ENCODE data around the gene CHODL.

DNA sequence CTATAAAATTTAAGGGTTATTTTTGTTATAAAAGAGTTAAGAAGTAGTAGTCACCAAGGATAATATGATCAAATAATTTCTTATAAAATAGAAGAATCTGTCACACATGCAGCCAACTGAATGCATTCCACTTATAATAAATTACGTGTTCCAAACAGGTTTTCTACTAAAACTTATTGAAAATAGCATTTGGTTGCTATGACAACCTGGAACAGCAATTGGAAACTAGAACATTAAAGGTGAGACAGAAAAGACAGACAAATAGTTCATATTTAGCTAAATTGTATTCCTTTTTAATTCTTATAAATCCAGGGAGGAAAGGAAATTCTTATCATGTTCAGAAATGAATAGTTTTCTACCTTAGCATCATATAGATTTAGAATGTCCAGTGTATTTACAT is 9.1 kb upstream of the CHODL start:
- TF ChIP-seq CTCF (IDR thresholded peaks at IDR 0.05 in 4 of 5, conservative IDR thresholded peaks at IDR 0.05 in 1 of 5) = no peak
- no peak for TF ChIP-seq POLR2A (IDR thresholded peaks at IDR 0.05)
